Gastrocnemius medialis (tissue), 4 donors: ENCODE measurements around the gene EMC1. TPM values are rescaled to one million over a fixed set of nuclear protein-coding genes. Genes with fewer than 3 reads are reported as not detected.
"Not testable (repeated sequence)": the region's sequence is repeated elsewhere in the genome, so short reads cannot be mapped to it uniquely, and the experiment has no call there.

Experiments used
- ATAC-seq, 2 donors: fragments of 150-250 bp; one replicate each; pipeline ENCODE4 v1.9.1; 2016
- DNase-seq, 2 donors: peaks; one replicate each; pipeline ENCODE4 v3.0.0-alpha.2; 2019
- H3K27ac ChIP-seq, 4 donors: fragments of 200-600 bp; sonication (generic); 1 replicate in 1 of 4; 2 replicates in 3 of 4; pipeline ENCODE4 v1.5.1; 2016 to 2018; ENCODE audit warnings: mild to moderate bottlenecking in 2 of 4, moderate library complexity in 1 of 4
- H3K27me3 ChIP-seq, 3 donors: fragments of 200-600 bp; sonication (generic) in 2 of 3; 1 replicate in 1 of 3; 2 replicates in 2 of 3; pipeline versions ENCODE4 v1.5.1 to v1.6.0; 2016 to 2019; ENCODE audit warnings: mild to moderate bottlenecking in 1 of 3, moderate library complexity in 1 of 3
- H3K36me3 ChIP-seq, 2 donors: fragments of 200-600 bp; sonication (generic) in 1 of 2; one replicate each; pipeline ENCODE4 v1.5.1; 2017 to 2018
- H3K4me1 ChIP-seq, 2 donors: fragments of 200-600 bp; sonication (generic) in 1 of 2; one replicate each; pipeline ENCODE4 v1.5.1; 2016 to 2017; ENCODE audit warnings: mild to moderate bottlenecking in 2 of 2
- H3K4me3 ChIP-seq, 4 donors: fragments of 200-600 bp; sonication (generic) in 3 of 4; 1 replicate in 1 of 4; 2 replicates in 3 of 4; pipeline ENCODE4 v1.5.1; 2016 to 2019; ENCODE audit warnings: mild to moderate bottlenecking in 2 of 4
- H3K9me3 ChIP-seq, 3 donors: fragments of 200-600 bp; sonication (generic) in 2 of 3; 1 replicate in 1 of 3; 2 replicates in 2 of 3; pipeline ENCODE4 v1.5.1; 2016 to 2019
- POLR2A ChIP-seq, 2 donors: fragments of 450-650 bp; IDR thresholded peaks; one replicate each; pipeline ENCODE4 v1.6.1; 2017; ENCODE audit warnings: antibody characterized with exemption in 2 of 2, mild to moderate bottlenecking in 2 of 2, moderate library complexity in 2 of 2
- in situ Hi-C, 4 donors: fragments of 200-750 bp; cut with MboI; loops; one replicate each; pipeline versions ENCODE4 v1.15.0 to v1.8.0; 2017; ENCODE audit warnings: low sequenced_read_pairs in 4 of 4
- intact Hi-C: fragments of 100-400 bp; cut with DNase I; formaldehyde crosslinking; loops from one replicate; pipeline ENCODE4 v1.15.1; 2023; ENCODE audit warnings: low total_unique reads
- total RNA-seq, 4 donors: library from RNA; depleted of rRNA; stranded (reverse); fragments of >200 nt; gene quantifications; one replicate each; pipeline versions ENCODE4 v1.1.0 to v1.2.3, GENCODE V29; 2016
- TF ChIP-seq, protein P1 (sequence below), 5 experiments: fragments of 450-650 bp in 3 of 5; fragments of 200-600 bp in 2 of 5; sonication (generic) in 2 of 5; IDR thresholded peaks in 4 of 5; conservative IDR thresholded peaks in 1 of 5; 1 replicate in 4 of 5; 2 replicates in 1 of 5; pipeline ENCODE4 v1.5.1; 2016 to 2019; ENCODE audit warnings: antibody characterized with exemption in 5 of 5, mild to moderate bottlenecking in 3 of 5, moderate library complexity in 3 of 5

EMC1 gene
- total RNA-seq, 4 donors from 2014 or later = 24.7 to 49.7 (median 43.0) TPM

DNA sequence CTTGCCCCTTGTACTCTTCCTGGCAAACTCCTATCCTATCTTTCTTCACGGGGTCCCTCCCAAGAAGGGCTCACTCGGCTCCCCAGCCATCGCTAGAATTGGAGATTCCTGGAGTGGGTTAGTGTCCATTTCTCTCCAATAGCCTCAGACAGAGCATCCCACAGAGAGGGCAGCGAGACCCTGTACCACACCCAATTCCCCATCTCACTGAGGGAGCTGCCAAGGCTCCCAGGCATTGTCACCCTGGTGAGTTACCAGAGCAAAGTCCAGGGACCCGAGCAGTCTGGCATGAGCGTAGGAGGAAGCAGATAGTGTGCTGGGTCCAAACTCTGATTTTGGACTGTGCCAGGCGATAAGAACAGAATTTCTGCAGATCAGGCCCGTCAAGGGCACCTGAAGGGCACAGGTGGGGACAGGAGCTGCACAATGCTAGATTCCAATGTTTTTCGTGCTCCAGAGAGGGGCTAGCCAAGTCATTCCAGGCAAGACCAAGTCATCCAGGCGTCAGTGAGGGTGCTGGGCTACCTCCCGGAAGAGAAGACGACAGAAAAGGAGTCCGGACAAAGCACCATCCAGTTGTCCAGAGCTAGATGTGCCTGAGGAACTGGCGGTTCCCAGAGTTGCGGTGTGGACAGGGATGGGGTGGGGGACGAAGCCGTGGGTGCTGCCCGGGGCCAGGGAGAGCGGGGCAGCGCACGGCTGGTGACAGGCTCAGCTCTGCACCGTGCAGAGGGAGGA is 22.0 kb upstream of the EMC1 start:
- intact Hi-C loops (no loop called here), in situ Hi-C loops (no loop called here)
- TF ChIP-seq POLR2A (IDR thresholded peaks at IDR 0.05) = no peak
- TF ChIP-seq, protein P1, sequence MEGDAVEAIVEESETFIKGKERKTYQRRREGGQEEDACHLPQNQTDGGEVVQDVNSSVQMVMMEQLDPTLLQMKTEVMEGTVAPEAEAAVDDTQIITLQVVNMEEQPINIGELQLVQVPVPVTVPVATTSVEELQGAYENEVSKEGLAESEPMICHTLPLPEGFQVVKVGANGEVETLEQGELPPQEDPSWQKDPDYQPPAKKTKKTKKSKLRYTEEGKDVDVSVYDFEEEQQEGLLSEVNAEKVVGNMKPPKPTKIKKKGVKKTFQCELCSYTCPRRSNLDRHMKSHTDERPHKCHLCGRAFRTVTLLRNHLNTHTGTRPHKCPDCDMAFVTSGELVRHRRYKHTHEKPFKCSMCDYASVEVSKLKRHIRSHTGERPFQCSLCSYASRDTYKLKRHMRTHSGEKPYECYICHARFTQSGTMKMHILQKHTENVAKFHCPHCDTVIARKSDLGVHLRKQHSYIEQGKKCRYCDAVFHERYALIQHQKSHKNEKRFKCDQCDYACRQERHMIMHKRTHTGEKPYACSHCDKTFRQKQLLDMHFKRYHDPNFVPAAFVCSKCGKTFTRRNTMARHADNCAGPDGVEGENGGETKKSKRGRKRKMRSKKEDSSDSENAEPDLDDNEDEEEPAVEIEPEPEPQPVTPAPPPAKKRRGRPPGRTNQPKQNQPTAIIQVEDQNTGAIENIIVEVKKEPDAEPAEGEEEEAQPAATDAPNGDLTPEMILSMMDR (IDR thresholded peaks at IDR 0.05 in 4 of 5, conservative IDR thresholded peaks at IDR 0.05 in 1 of 5) = no peak
- peaks cover 0 to 3% (median 0%) of the 10 kb centered on the region in 3 donors for H3K27me3 ChIP-seq
- H3K4me1 ChIP-seq = no peaks in the 10 kb centered on the region
- no peaks in the 10 kb centered on the region for H3K9me3 ChIP-seq
- H3K4me3 ChIP-seq = no peak overlapping the region
- DNase-seq = no peak
- no peak for ATAC-seq
- no peaks in the 10 kb centered on the region for H3K36me3 ChIP-seq
- H3K27ac ChIP-seq = no peak overlapping the region

- no peaks in the 10 kb centered on the region for H3K4me1 ChIP-seq
- H3K4me3 ChIP-seq = no peak overlapping the region
- H3K9me3 ChIP-seq = no peaks in the 10 kb centered on the region
- in situ Hi-C loops (no loop called here), intact Hi-C loops (no loop called here)
- peaks cover 0 to 3% (median 0%) of the 10 kb centered on the region in 3 donors for H3K27me3 ChIP-seq
- H3K36me3 ChIP-seq = no peaks in the 10 kb centered on the region
- TF ChIP-seq, protein P1 (IDR thresholded peaks at IDR 0.05 in 4 of 5, conservative IDR thresholded peaks at IDR 0.05 in 1 of 5) = no peak
- TF ChIP-seq POLR2A (IDR thresholded peaks at IDR 0.05) = no peak
- H3K27ac ChIP-seq = no peak overlapping the region
- DNase-seq = no peak
- ATAC-seq = no peak
These were observed 20.7 kb upstream of the EMC1 start for GRCh38 chr1:19272064-19272463.

GRCh38 chr1:19270343-19270730 is 19.0 kb upstream of the EMC1 start:
- H3K4me1 ChIP-seq, DNase-seq, H3K36me3 ChIP-seq, H3K4me3 ChIP-seq, H3K27me3 ChIP-seq, H3K27ac ChIP-seq, ATAC-seq, H3K9me3 ChIP-seq, intact Hi-C loops, in situ Hi-C loops: not testable (repeated sequence)

DNA sequence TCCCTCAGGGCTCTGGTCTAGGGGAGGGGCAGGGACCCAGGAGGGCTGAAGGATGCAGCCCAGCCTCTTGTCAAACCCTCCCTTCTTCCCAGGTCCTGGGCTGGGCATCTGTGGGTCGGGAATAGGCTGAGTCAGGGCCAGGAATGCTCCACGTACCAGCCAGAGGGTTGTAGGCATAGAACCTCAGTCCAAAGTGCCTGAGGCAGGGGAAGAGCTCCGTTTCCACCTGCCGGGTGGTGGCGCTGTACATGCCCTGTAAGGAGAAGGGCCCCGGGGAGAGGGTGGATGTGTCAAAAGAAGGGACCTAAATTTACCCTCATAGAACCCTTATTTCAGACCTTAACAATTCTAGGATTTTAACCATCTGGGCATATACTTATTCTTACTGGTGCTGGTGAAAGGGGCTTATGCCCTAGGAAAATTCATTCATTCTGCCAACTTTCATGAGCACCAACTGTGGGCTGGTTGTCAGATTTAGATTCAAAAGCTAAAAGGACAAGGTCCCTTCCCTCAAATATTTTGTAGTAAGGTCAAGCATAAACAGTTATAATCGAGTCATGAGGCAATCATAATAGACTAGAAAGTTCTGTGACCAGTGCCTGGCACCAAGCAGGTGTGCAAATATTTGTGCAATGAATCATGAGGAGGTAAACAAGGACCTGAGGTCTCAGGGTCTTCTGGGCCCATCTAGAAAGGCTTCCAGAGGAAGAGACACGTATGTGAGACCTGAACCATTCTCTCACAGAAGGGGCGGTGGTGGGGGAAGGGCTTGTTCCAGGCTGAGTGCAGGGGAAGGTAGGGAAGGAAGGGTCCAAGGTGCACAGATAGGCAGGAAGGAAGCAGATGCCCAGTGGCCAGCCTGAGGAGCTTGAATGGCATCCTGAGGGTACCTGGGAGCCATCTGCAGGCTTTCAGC is 18.4 kb upstream of the EMC1 start:
- in situ Hi-C loops, H3K4me3 ChIP-seq, intact Hi-C loops, H3K9me3 ChIP-seq, H3K4me1 ChIP-seq, DNase-seq, ATAC-seq, H3K27ac ChIP-seq, H3K27me3 ChIP-seq, H3K36me3 ChIP-seq: not testable (repeated sequence)

DNA sequence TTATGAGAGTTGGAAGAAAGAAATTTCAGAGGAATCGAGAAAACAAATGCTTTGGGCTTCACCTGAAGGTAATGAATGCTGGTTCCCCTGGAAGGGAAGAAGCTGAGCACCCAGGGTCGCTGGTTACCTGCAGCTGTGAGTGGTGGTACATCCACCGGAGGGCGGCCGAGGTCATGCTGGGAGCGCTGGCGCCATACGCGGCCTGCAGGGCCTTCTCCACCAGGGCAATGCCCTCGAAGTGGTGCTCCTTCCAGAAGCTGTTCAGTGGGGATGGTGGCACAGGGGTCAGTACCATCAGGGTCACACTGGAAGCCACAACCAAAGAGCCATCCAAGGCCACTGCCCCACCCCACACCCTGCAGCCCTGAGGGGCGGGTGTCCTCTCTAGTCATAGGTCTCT is 17.1 kb upstream of the EMC1 start:
- no peaks in the 10 kb centered on the region for H3K4me1 ChIP-seq
- H3K9me3 ChIP-seq = no peaks in the 10 kb centered on the region
- ATAC-seq (no peak), DNase-seq (no peak)
- H3K27ac ChIP-seq = no peak overlapping the region
- intact Hi-C loops = no loop called here
- H3K27me3 ChIP-seq = no peaks in the 10 kb centered on the region
- in situ Hi-C loops = no loop called here
- TF ChIP-seq, protein P1 (IDR thresholded peaks at IDR 0.05 in 4 of 5, conservative IDR thresholded peaks at IDR 0.05 in 1 of 5) = no peak
- no peak for TF ChIP-seq POLR2A (IDR thresholded peaks at IDR 0.05)
- no peak overlapping the region for H3K4me3 ChIP-seq
- no peaks in the 10 kb centered on the region for H3K36me3 ChIP-seq
